Trophoblast cell (in vitro differentiated cells and primary cell): Measurements from ENCODE around the gene NDUFB5.

Experiments
- DNase-seq, 2 donors: peaks; one replicate each; pipeline ENCODE4 v3.0.0-alpha.2; 2016
- H2AFZ ChIP-seq: 2 replicates; pipeline ENCODE4 v1.6.1; 2013; ENCODE audit warnings: low read length, moderate library complexity, mild to moderate bottlenecking; ENCODE audit not compliant: insufficient read depth, poor library complexity
- H2AK5ac ChIP-seq: 2 replicates; pipeline ENCODE4 v1.6.1; 2013; ENCODE audit warnings: mild to moderate bottlenecking, low read length
- H2BK120ac ChIP-seq: 2 replicates; pipeline ENCODE4 v1.6.1; 2013; ENCODE audit warnings: low read length, mild to moderate bottlenecking, moderate library complexity; ENCODE audit not compliant: insufficient read depth, poor library complexity
- H2BK12ac ChIP-seq: 2 replicates; pipeline ENCODE4 v1.6.1; 2013; ENCODE audit warnings: mild to moderate bottlenecking, low read length, moderate library complexity
- H2BK5ac ChIP-seq: 2 replicates; pipeline ENCODE4 v1.6.1; 2013; ENCODE audit warnings: low read length, low read depth, moderate library complexity, mild to moderate bottlenecking; ENCODE audit not compliant: poor library complexity
- H3K14ac ChIP-seq: 2 replicates; pipeline ENCODE4 v1.6.1; 2013; ENCODE audit warnings: mild to moderate bottlenecking, low read length
- H3K18ac ChIP-seq: 2 replicates; pipeline ENCODE4 v1.6.1; 2013; ENCODE audit warnings: mild to moderate bottlenecking, low read length
- H3K23ac ChIP-seq: 2 replicates; pipeline ENCODE4 v1.6.1; 2013; ENCODE audit warnings: low read length
- H3K27ac ChIP-seq: 2 replicates; pipeline ENCODE4 v1.5.1; 2013; ENCODE audit warnings: low read depth, mild to moderate bottlenecking, inconsistent platforms, low read length, moderate library complexity
- H3K27me3 ChIP-seq: 2 replicates; pipeline ENCODE4 v1.6.1; 2013; ENCODE audit warnings: inconsistent platforms, mild to moderate bottlenecking, low read length, moderate library complexity; ENCODE audit not compliant: insufficient read depth
- H3K36me3 ChIP-seq, 2 experiments: 1 replicate in 1 of 2; 2 replicates in 1 of 2; pipeline ENCODE4 v1.6.1; 2013; ENCODE audit warnings: low read length in 2 of 2, mild to moderate bottlenecking in 2 of 2, moderate library complexity in 1 of 2; ENCODE audit not compliant: insufficient read depth in 2 of 2, control insufficient read depth in 1 of 2
- H3K4ac ChIP-seq: 2 replicates; pipeline ENCODE4 v1.6.1; 2013; ENCODE audit warnings: low read depth, mild to moderate bottlenecking, low read length, moderate library complexity
- H3K4me1 ChIP-seq, 2 experiments: 1 replicate in 1 of 2; 2 replicates in 1 of 2; pipeline ENCODE4 v1.6.1; 2013; ENCODE audit warnings: low read length in 2 of 2, mild to moderate bottlenecking in 2 of 2, moderate library complexity in 1 of 2; ENCODE audit not compliant: insufficient read depth in 2 of 2, control insufficient read depth in 1 of 2
- H3K4me2 ChIP-seq: 2 replicates; pipeline ENCODE4 v1.6.1; 2013; ENCODE audit warnings: inconsistent platforms, mild to moderate bottlenecking, low read length, moderate library complexity
- H3K4me3 ChIP-seq: 2 replicates; pipeline ENCODE4 v1.5.1; 2013; ENCODE audit warnings: mild to moderate bottlenecking, low read depth, low read length, inconsistent platforms
- H3K79me1 ChIP-seq: one replicate; pipeline ENCODE4 v1.6.1; 2013; ENCODE audit warnings: low read length
- H3K79me2 ChIP-seq: 2 replicates; pipeline ENCODE4 v1.6.1; 2013; ENCODE audit warnings: low read length, mild to moderate bottlenecking; ENCODE audit not compliant: control insufficient read depth, insufficient read depth, poor library complexity
- H3K9ac ChIP-seq: 2 replicates; pipeline ENCODE4 v1.6.1; 2013; ENCODE audit warnings: mild to moderate bottlenecking, low read length
- H3K9me3 ChIP-seq: 2 replicates; pipeline ENCODE4 v1.6.1; 2013; ENCODE audit warnings: low read depth, mild to moderate bottlenecking, control low read depth, inconsistent platforms, low read length; ENCODE audit not compliant: insufficient read depth
- H4K12ac ChIP-seq: 2 replicates; pipeline ENCODE4 v1.6.1; 2013; ENCODE audit warnings: low read depth, mild to moderate bottlenecking, low read length, moderate library complexity
- H4K8ac ChIP-seq: 2 replicates; pipeline ENCODE4 v1.6.1; 2013; ENCODE audit warnings: low read depth, mild to moderate bottlenecking, low read length, moderate library complexity
- H4K91ac ChIP-seq: one replicate; pipeline ENCODE4 v1.6.1; 2013; ENCODE audit warnings: low read depth, mild to moderate bottlenecking, low read length, moderate library complexity
- WGBS: extraction: QIAGEN DNeasy Blood & Tissue Kit; methylation state at CpG from one replicate; pipeline ENCODE4 v1.1.7; 2013; ENCODE audit warnings: missing lambda C conversion rate; ENCODE audit not compliant: insufficient read length, insufficient coverage; ENCODE audit errors: extremely low coverage; 5-methylcytosine and 5-hydroxymethylcytosine counted together

NDUFB5 gene

GRCh38 chr3:179663093-179663492 lies 58.5 kb downstream of the NDUFB5 start:
- Histone ChIP-seq H4K12ac (no peak overlapping the region), H3K14ac (no peak overlapping the region), H4K91ac (no peak overlapping the region), H3K18ac (no peak overlapping the region), H2BK5ac (no peak overlapping the region), H3K9ac (no peak overlapping the region), H3K27me3 (no peaks in the 10 kb centered on the region), H3K4me3 (no peak overlapping the region), H3K79me2 (no peaks in the 10 kb centered on the region), H2BK120ac (no peak overlapping the region), H3K79me1 (no peaks in the 10 kb centered on the region), H3K9me3 (no peaks in the 10 kb centered on the region), H3K36me3 (no peaks in the 10 kb centered on the region), H3K27ac (no peak overlapping the region), H3K4ac (no peak overlapping the region), H3K4me1 (peaks cover 5 to 7% of the 10 kb centered on the region in 2 experiments), H2AK5ac (no peak overlapping the region), H2AFZ (no peak overlapping the region), H3K23ac (no peak overlapping the region), H3K4me2 (no peak overlapping the region), H2BK12ac (no peak overlapping the region), H4K8ac (no peak overlapping the region)
- no CpG with 5 or more reads among the region's 1 CpG for WGBS
- no peak for DNase-seq

- H3K23ac ChIP-seq, result no peak overlapping the region
- H3K27me3 ChIP-seq, result no peaks in the 10 kb centered on the region
- H3K79me1 ChIP-seq, result no peaks in the 10 kb centered on the region
- no peak overlapping the region for H2BK5ac ChIP-seq
- no peak overlapping the region for H2AK5ac ChIP-seq
- H3K14ac ChIP-seq, result no peak overlapping the region
- WGBS, result no CpG with 5 or more reads among the region's 1 CpG
- no peak overlapping the region for H4K91ac ChIP-seq
- H4K12ac ChIP-seq, result no peak overlapping the region
- no peaks in the 10 kb centered on the region for H3K36me3 ChIP-seq
- no peak overlapping the region for H2BK12ac ChIP-seq
- DNase-seq, result no peak
- H2BK120ac ChIP-seq, result no peak overlapping the region
- peaks cover 5 to 7% of the 10 kb centered on the region in 2 experiments for H3K4me1 ChIP-seq
- no peak overlapping the region for H3K4me3 ChIP-seq
- no peaks in the 10 kb centered on the region for H3K79me2 ChIP-seq
- H2AFZ ChIP-seq, result no peak overlapping the region
- H3K4ac ChIP-seq, result no peak overlapping the region
- H3K18ac ChIP-seq, result no peak overlapping the region
- no peak overlapping the region for H3K27ac ChIP-seq
- no peak overlapping the region for H3K9ac ChIP-seq
- no peaks in the 10 kb centered on the region for H3K9me3 ChIP-seq
- H3K4me2 ChIP-seq, result no peak overlapping the region
- no peak overlapping the region for H4K8ac ChIP-seq
These were observed 61.4 kb downstream of the NDUFB5 start for GRCh38 chr3:179666030-179666429.

- Histone ChIP-seq H2BK120ac (no peak overlapping the region), H2AK5ac (no peak overlapping the region), H3K27me3 (no peaks in the 10 kb centered on the region), H2BK5ac (no peak overlapping the region), H3K79me1 (no peaks in the 10 kb centered on the region), H2AFZ (no peak overlapping the region), H4K8ac (no peak overlapping the region), H3K79me2 (no peaks in the 10 kb centered on the region), H3K36me3 (no peaks in the 10 kb centered on the region), H4K12ac (no peak overlapping the region), H3K14ac (no peak overlapping the region), H2BK12ac (no peak overlapping the region), H3K4me3 (no peak overlapping the region), H3K4ac (no peak overlapping the region), H3K9me3 (no peaks in the 10 kb centered on the region), H3K4me2 (no peak overlapping the region), H3K9ac (no peak overlapping the region), H4K91ac (no peak overlapping the region), H3K27ac (no peak overlapping the region), H3K4me1 (peaks cover 5 to 7% of the 10 kb centered on the region in 2 experiments), H3K18ac (no peak overlapping the region), H3K23ac (no peak overlapping the region)
- DNase-seq, result no peak
- no CpG with 5 or more reads among the region's 8 CpGs for WGBS
These were observed 61.9 kb downstream of the NDUFB5 start for GRCh38 chr3:179666436-179667035.

- Histone ChIP-seq H3K4me2 (no peak overlapping the region), H3K4ac (no peak overlapping the region), H4K12ac (no peak overlapping the region), H2BK5ac (no peak overlapping the region), H3K14ac (no peak overlapping the region), H3K18ac (no peak overlapping the region), H3K79me2 (peaks cover 1% of the 10 kb centered on the region), H2AFZ (no peak overlapping the region), H3K9ac (no peak overlapping the region), H3K79me1 (peaks cover 3% of the 10 kb centered on the region), H3K27ac (no peak overlapping the region), H3K36me3 (no peaks in the 10 kb centered on the region), H3K4me3 (no peak overlapping the region), H3K27me3 (no peaks in the 10 kb centered on the region), H4K8ac (no peak overlapping the region), H3K9me3 (no peaks in the 10 kb centered on the region), H2AK5ac (no peak overlapping the region), H2BK120ac (no peak overlapping the region), H3K23ac (no peak overlapping the region), H2BK12ac (no peak overlapping the region), H4K91ac (no peak overlapping the region), H3K4me1 (peaks cover 16 to 19% of the 10 kb centered on the region in 2 experiments)
- WGBS, result no CpG with 5 or more reads among the region's 1 CpG
- no peak for DNase-seq
These were observed 63.8 kb downstream of the NDUFB5 start for GRCh38 chr3:179668429-179668828.
